IMR-90 (cell line): Measurements from ENCODE around the gene CREB3L1. TPM values are rescaled to one million over a fixed set of nuclear protein-coding genes. Genes with fewer than 3 reads are reported as not detected.

Source experiments
- ATAC-seq: fragments of 200-7000 bp; cut with Tn5 transposase; 2 replicates; pipeline ENCODE4 v1.9.1; 2020; ENCODE audit warnings: low read depth, mild to moderate bottlenecking, moderate library complexity
- BruUV-seq: library from RNA; stranded (reverse); fragments of 400-500 nt; replicated peaks from 2 replicates; lab custom pipeline; 2021; lab: Mats Ljungman, UMichigan
- CTCF ChIA-PET: fragments of 300-600 bp; formaldehyde crosslinking; extraction: SDS; loops from one replicate; lab custom pipeline; 2021; ENCODE audit warnings: antibody characterized with exemption; lab: Yijun Ruan, JAX
- POLR2A ChIA-PET: fragments of 300-600 bp; sonication (Branson Sonifier 250); formaldehyde crosslinking; loops from one replicate; lab custom pipeline; 2022; ENCODE audit warnings: antibody characterized with exemption; ENCODE audit not compliant: unreplicated experiment; lab: Charles Lee
- DNase-seq: peaks from one replicate; pipeline ENCODE4 v3.0.0; 2013
- H2AFZ ChIP-seq: replicated peaks from 2 replicates; pipeline ENCODE3; 2013; ENCODE audit warnings: low read length, mild to moderate bottlenecking; ENCODE audit not compliant: poor library complexity
- H2AK5ac ChIP-seq: 2 replicates; pipeline ENCODE4 v1.6.1; 2013; ENCODE audit warnings: low read depth, low read length, inconsistent platforms
- H2AK9ac ChIP-seq: replicated peaks from 2 replicates; pipeline ENCODE3; 2013; ENCODE audit warnings: mild to moderate bottlenecking, low read depth, low read length, moderate library complexity; ENCODE audit not compliant: poor library complexity
- H2BK120ac ChIP-seq: 2 replicates; pipeline ENCODE4 v1.6.1; 2013; ENCODE audit warnings: low read depth, low read length, inconsistent platforms
- H2BK15ac ChIP-seq: 3 replicates; pipeline ENCODE4 v1.6.1; 2013; ENCODE audit warnings: low read depth, low read length, inconsistent platforms
- H2BK20ac ChIP-seq: 2 replicates; pipeline ENCODE4 v1.6.1; 2013; ENCODE audit warnings: low read depth, mild to moderate bottlenecking, inconsistent platforms, low read length, moderate library complexity
- H2BK5ac ChIP-seq: 2 replicates; pipeline ENCODE4 v1.6.1; 2013; ENCODE audit warnings: mild to moderate bottlenecking, low read depth, low read length, inconsistent platforms; ENCODE audit not compliant: poor library complexity, severe bottlenecking
- H3K14ac ChIP-seq: replicated peaks from 2 replicates; pipeline ENCODE4 v1.6.1; 2013; ENCODE audit warnings: low read depth, low read length, inconsistent platforms
- H3K18ac ChIP-seq: 2 replicates; pipeline ENCODE4 v1.6.1; 2013; ENCODE audit warnings: low read depth, low read length, control low read depth
- H3K23ac ChIP-seq: 2 replicates; pipeline ENCODE4 v1.6.1; 2013; ENCODE audit warnings: low read depth, low read length, inconsistent platforms
- H3K27ac ChIP-seq: 2 replicates; pipeline ENCODE4 v1.5.1; 2013; ENCODE audit warnings: mild to moderate bottlenecking, control low read depth, low read length; ENCODE audit not compliant: insufficient read depth
- H3K27me3 ChIP-seq: 2 replicates; pipeline ENCODE4 v1.6.1; 2013; ENCODE audit warnings: low read length; ENCODE audit not compliant: control insufficient read depth, insufficient read depth
- H3K36me3 ChIP-seq: 2 replicates; pipeline ENCODE4 v1.6.1; 2013; ENCODE audit warnings: low read length, mixed read lengths; ENCODE audit not compliant: control insufficient read depth, insufficient read depth
- H3K4ac ChIP-seq: 2 replicates; pipeline ENCODE4 v1.6.1; 2013; ENCODE audit warnings: low read depth, low read length, inconsistent platforms
- H3K4me1 ChIP-seq: 2 replicates; pipeline ENCODE4 v1.6.1; 2013; ENCODE audit warnings: low read length, mixed read lengths; ENCODE audit not compliant: control insufficient read depth, insufficient read depth
- H3K4me2 ChIP-seq: 2 replicates; pipeline ENCODE4 v1.6.1; 2013; ENCODE audit warnings: low read depth, mild to moderate bottlenecking, control low read depth, low read length, moderate library complexity
- H3K4me3 ChIP-seq: 2 replicates; pipeline ENCODE4 v1.5.1; 2013; ENCODE audit warnings: low read depth, mild to moderate bottlenecking, control low read depth, low read length, moderate library complexity; ENCODE audit not compliant: insufficient read depth
- H3K56ac ChIP-seq: 2 replicates; pipeline ENCODE4 v1.6.1; 2013; ENCODE audit warnings: low read length, inconsistent platforms; ENCODE audit not compliant: insufficient read depth; ENCODE audit errors: extremely low read depth
- H3K79me1 ChIP-seq, 2 experiments: 2 replicates each; pipeline ENCODE4 v1.6.1; 2013; ENCODE audit warnings: low read length in 2 of 2, inconsistent platforms in 1 of 2, low read depth in 1 of 2
- H3K9ac ChIP-seq: 2 replicates; pipeline ENCODE4 v1.6.1; 2013; ENCODE audit warnings: low read depth, low read length, control low read depth
- H3K9me1 ChIP-seq: 2 replicates; pipeline ENCODE4 v1.6.1; 2013; ENCODE audit warnings: low read length, inconsistent platforms; ENCODE audit not compliant: insufficient read depth
- H3K9me3 ChIP-seq: 2 replicates; pipeline ENCODE4 v1.6.1; 2013; ENCODE audit warnings: low read length; ENCODE audit not compliant: control insufficient read depth, insufficient read depth
- H4K20me1 ChIP-seq: 2 replicates; pipeline ENCODE4 v1.6.1; 2013; ENCODE audit warnings: low read length, inconsistent platforms; ENCODE audit not compliant: insufficient read depth
- H4K5ac ChIP-seq: 2 replicates; pipeline ENCODE4 v1.6.1; 2013; ENCODE audit warnings: mild to moderate bottlenecking, low read depth, low read length, control low read depth
- H4K8ac ChIP-seq, 2 experiments: 2 replicates each; pipeline ENCODE4 v1.6.1; 2013; ENCODE audit warnings: low read depth in 2 of 2, low read length in 2 of 2, control low read depth in 1 of 2, inconsistent platforms in 1 of 2
- H4K91ac ChIP-seq: 2 replicates; pipeline ENCODE4 v1.6.1; 2013; ENCODE audit warnings: low read depth, low read length, inconsistent platforms; ENCODE audit not compliant: insufficient read depth
- BHLHE40 ChIP-seq: fragments of 150-350 bp; IDR thresholded peaks from 2 replicates; pipeline ENCODE4 v1.6.1; 2016; ENCODE audit warnings: mild to moderate bottlenecking, low read depth, low read length
- CEBPB ChIP-seq: IDR thresholded peaks from 2 replicates; pipeline ENCODE4 v1.6.1; 2012; ENCODE audit warnings: low read depth, low read length, improper control_type of control experiment
- CHD1 ChIP-seq: IDR thresholded peaks from 2 replicates; pipeline ENCODE4 v1.6.1; 2012; ENCODE audit warnings: low read depth, low read length, improper control_type of control experiment
- CTCF ChIP-seq: conservative IDR thresholded peaks from 2 replicates; pipeline ENCODE4 v1.5.1; 2012; ENCODE audit warnings: mild to moderate bottlenecking, low read depth, low read length, improper control_type of control experiment
- FOS ChIP-seq: fragments of 150-350 bp; IDR thresholded peaks from 2 replicates; pipeline ENCODE4 v1.6.1; 2016; ENCODE audit warnings: low read depth, low read length
- MAFK ChIP-seq: IDR thresholded peaks from 2 replicates; pipeline ENCODE4 v1.6.1; 2012; ENCODE audit warnings: low read depth, low read length, improper control_type of control experiment
- MAZ ChIP-seq: IDR thresholded peaks from 2 replicates; pipeline ENCODE4 v1.6.1; 2012; ENCODE audit warnings: low read depth, mild to moderate bottlenecking, low read length, improper control_type of control experiment, moderate library complexity, borderline replicate concordance
- MXI1 ChIP-seq: IDR thresholded peaks from 2 replicates; pipeline ENCODE4 v1.6.1; 2012; ENCODE audit warnings: low read depth, mild to moderate bottlenecking, low read length, moderate library complexity, borderline replicate concordance
- NFE2L2 ChIP-seq: fragments of 150-350 bp; IDR thresholded peaks from 2 replicates; pipeline ENCODE4 v1.6.1; 2016; ENCODE audit warnings: low read depth, mild to moderate bottlenecking, low read length
- POLR2A ChIP-seq: IDR thresholded peaks from 2 replicates; pipeline ENCODE4 v1.6.1; 2012; ENCODE audit warnings: mild to moderate bottlenecking, low read depth, low read length
- RAD21 ChIP-seq: IDR thresholded peaks from 2 replicates; pipeline ENCODE4 v1.6.1; 2012; ENCODE audit warnings: low read length, improper control_type of control experiment
- RCOR1 ChIP-seq: IDR thresholded peaks from 2 replicates; pipeline ENCODE4 v1.6.1; 2012; ENCODE audit warnings: mild to moderate bottlenecking, low read length, improper control_type of control experiment; ENCODE audit not compliant: insufficient replicate concordance
- RFX5 ChIP-seq: IDR thresholded peaks from 2 replicates; pipeline ENCODE4 v1.8.0; 2012; ENCODE audit warnings: low read depth, mild to moderate bottlenecking, low read length, moderate library complexity
- SMC3 ChIP-seq: fragments of 150-350 bp; IDR thresholded peaks from 2 replicates; pipeline ENCODE4 v1.6.1; 2016; ENCODE audit warnings: low read depth, mild to moderate bottlenecking, antibody characterized with exemption, low read length, moderate library complexity
- USF2 ChIP-seq: fragments of 150-350 bp; IDR thresholded peaks from 2 replicates; pipeline ENCODE4 v1.6.1; 2017; ENCODE audit warnings: mild to moderate bottlenecking, antibody characterized with exemption, low read length, low read depth
- WGBS, 2 experiments: methylation state at CpG; one replicate each; pipeline versions ENCODE4 v1.1.5 to v1.1.7; 2013; ENCODE audit warnings: missing lambda C conversion rate in 2 of 2; ENCODE audit not compliant: insufficient read length in 1 of 2; ENCODE audit errors: extremely low coverage in 2 of 2; 5-methylcytosine and 5-hydroxymethylcytosine counted together
- dilution Hi-C: fragments of 300-500 bp; cut with HindIII; formaldehyde crosslinking; loops from one replicate; pipeline ENCODE4 v1.14.3; 2018; ENCODE audit warnings: low sequenced_read_pairs; ENCODE audit not compliant: unreplicated experiment
- in situ Hi-C: fragments of 300-500 bp; cut with MboI; formaldehyde crosslinking; loops from 3 replicates; pipeline ENCODE4 v1.14.3; 2019; ENCODE audit warnings: low sequenced_read_pairs, inconsistent platforms, mixed read lengths
- intact Hi-C: fragments of 100-400 bp; cut with micrococcal nuclease; formaldehyde crosslinking; loops from 2 replicates; pipeline ENCODE4 v1.10.0; 2022
- polyA plus RNA-seq, 3 experiments: library from polyadenylated mRNA; depleted of rRNA; stranded (reverse); fragments of >200 nt; gene quantifications; 2 replicates each; pipeline ENCODE4 v1.2.3, GENCODE V29; 2012; ENCODE audit warnings: low replicate concordance in 1 of 3
- total RNA-seq: library from RNA; depleted of rRNA; stranded (reverse); fragments of >200 nt; gene quantifications from 2 replicates; pipeline ENCODE4 v1.2.3, GENCODE V29; 2012

The CREB3L1 gene
- total and polyA plus RNA-seq, 2 of the 4 experiments (the other 2 are of a cell fraction) = 8.1 to 82.3 TPM

- H4K20me1 ChIP-seq = peaks cover 40% of the 10 kb centered on the region
- no peak for TF ChIP-seq MAFK
- TF ChIP-seq CHD1 = no peak
- TF ChIP-seq RCOR1 = no peak
- TF ChIP-seq USF2 = no peak
- no peak for TF ChIP-seq CEBPB
- TF ChIP-seq CTCF = peak; percentile 77
- TF ChIP-seq RFX5 = no peak
- TF ChIP-seq MXI1 = no peak
- no peak for TF ChIP-seq POLR2A
- TF ChIP-seq BHLHE40 = no peak
- no peak for TF ChIP-seq FOS
- TF ChIP-seq SMC3 = peak; percentile 73
- TF ChIP-seq MAZ = peak; percentile 13; the same call in 1 of the 2 replicates
- no peak for TF ChIP-seq NFE2L2
- peak; percentile 75 for TF ChIP-seq RAD21
Observed at GRCh38 chr11:46352063-46352841, 74.8 kb downstream of the CREB3L1 start.

More at GRCh38 chr11:46352063-46352841, 74.8 kb downstream of the CREB3L1 start:
- H3K4me1 ChIP-seq = peaks cover 18% of the 10 kb centered on the region
- H4K8ac ChIP-seq = no peak overlapping the region
- WGBS, 2 experiments = 48% methylated on average over 11 of the region's 33 CpGs; no CpG with 5 or more reads in 1 of the 2 experiments
- no peaks in the 10 kb centered on the region for H3K9me3 ChIP-seq
- POLR2A ChIA-PET = no interaction called here
- H3K27me3 ChIP-seq = no peaks in the 10 kb centered on the region
- no peak overlapping the region for H4K5ac ChIP-seq
- no peaks in the 10 kb centered on the region for H3K36me3 ChIP-seq
- H2AK9ac ChIP-seq = peak overlapping the region; percentile 81
- H3K4ac ChIP-seq = no peak overlapping the region
- intact Hi-C loops = no loop called here
- H3K4me2 ChIP-seq = no peak overlapping the region
- dilution Hi-C loops = no loop called here
- no peak for DNase-seq
- no peak overlapping the region for H4K91ac ChIP-seq
- no peak overlapping the region for H2BK15ac ChIP-seq
- no peak overlapping the region for H2BK120ac ChIP-seq
- no peak overlapping the region for H3K9ac ChIP-seq
- BruUV-seq = no TSS peak
- H3K79me1 ChIP-seq = peaks cover 30 to 87% of the 10 kb centered on the region in 2 experiments
- in situ Hi-C loops = no loop called here
- no peak overlapping the region for H3K56ac ChIP-seq
- no peak overlapping the region for H3K14ac ChIP-seq
- no peak overlapping the region for H3K18ac ChIP-seq
- no peak overlapping the region for H3K23ac ChIP-seq
- 0 out of 2 replicates have a peak, but pooled peaks have one; percentile 4 for ATAC-seq
- no peak overlapping the region for H2BK5ac ChIP-seq
- H2AFZ ChIP-seq = peak overlapping the region; percentile 69
- peaks cover 3% of the 10 kb centered on the region; the same call in 1 of the 2 replicates for H3K9me1 ChIP-seq
- H3K4me3 ChIP-seq = no peak overlapping the region
- no peak overlapping the region for H3K27ac ChIP-seq
- CTCF ChIA-PET = interaction anchor here (0.6 to 1.5 kb wide), 4 partner anchors 8 to 16 kb away, joined by 3 to 4 read pairs (median 4); no protein-coding TSS in a partner anchor
- H2AK5ac ChIP-seq = no peak overlapping the region
- no peak overlapping the region for H2BK20ac ChIP-seq
